IPS DF 6.9 (cell line): ENCODE data around the gene OSCP1.
"Not testable (repeated sequence)": the region's sequence is repeated elsewhere in the genome, so short reads cannot be mapped to it uniquely, and the experiment has no call there.

Source experiments
- DNase-seq: peaks from one replicate; pipeline ENCODE4 v3.0.0-alpha.2; 2013; ENCODE audit warnings: low read depth, low spot score
- H3K27ac ChIP-seq: one replicate; pipeline ENCODE4 v1.5.1; 2013; ENCODE audit warnings: low read length, control low read depth
- H3K27me3 ChIP-seq: 2 replicates; pipeline ENCODE4 v1.6.1; 2013; ENCODE audit warnings: mild to moderate bottlenecking, low read length; ENCODE audit not compliant: control insufficient read depth, insufficient read depth
- H3K36me3 ChIP-seq: 2 replicates; pipeline ENCODE4 v1.6.1; 2013; ENCODE audit warnings: low read length; ENCODE audit not compliant: control insufficient read depth, insufficient read depth
- H3K4me1 ChIP-seq: 2 replicates; pipeline ENCODE4 v1.6.1; 2013; ENCODE audit warnings: low read length; ENCODE audit not compliant: control insufficient read depth, insufficient read depth
- H3K4me3 ChIP-seq: 2 replicates; pipeline ENCODE4 v1.5.1; 2013; ENCODE audit warnings: mild to moderate bottlenecking, low read length
- H3K9me3 ChIP-seq: 2 replicates; pipeline ENCODE4 v1.6.1; 2013; ENCODE audit warnings: low read length, inconsistent platforms; ENCODE audit not compliant: control insufficient read depth, insufficient read depth
- WGBS: extraction: QIAGEN DNeasy Blood & Tissue Kit; methylation state at CpG from one replicate; pipeline ENCODE4 v1.1.7; 2013; ENCODE audit warnings: mixed read lengths, missing lambda C conversion rate; ENCODE audit not compliant: insufficient read length, insufficient coverage; 5-methylcytosine and 5-hydroxymethylcytosine counted together

Gene OSCP1

GRCh38 chr1:36484099-36484498, 33.8 kb upstream of the OSCP1 start:
- Histone ChIP-seq H3K4me3 (no peak overlapping the region), H3K27ac (no peak overlapping the region), H3K9me3 (no peaks in the 10 kb centered on the region), H3K4me1 (no peaks in the 10 kb centered on the region), H3K27me3 (no peaks in the 10 kb centered on the region), H3K36me3 (no peaks in the 10 kb centered on the region)
- no peak for DNase-seq
- WGBS: no CpG with 5 or more reads among the region's 2 CpGs

- no CpG with 5 or more reads among the region's 13 CpGs for WGBS
- Histone ChIP-seq H3K27ac (no peak within 1 kb of the TSS), H3K4me1 (no peaks in the 10 kb centered on the region), H3K36me3 (no peaks in the 10 kb centered on the region), H3K9me3 (no peaks in the 10 kb centered on the region), H3K4me3 (no peak within 1 kb of the TSS), H3K27me3 (no peaks in the 10 kb centered on the region)
- DNase-seq: no peak
Measured at GRCh38 chr1:36482724-36483388, 32.6 kb upstream of the OSCP1 start, which contains the start of gene CSF3R. Gene CSF3R (minus strand): TSS chr1:36482913. CDS start chr1:36479496, 3,417 bp downstream.

- 100% methylated on average over 3 of the region's 26 CpGs for WGBS
- Histone ChIP-seq H3K27me3 (no peaks in the 10 kb centered on the region), H3K4me1 (no peaks in the 10 kb centered on the region), H3K9me3 (no peaks in the 10 kb centered on the region), H3K4me3 (no peak overlapping the region), H3K36me3 (no peaks in the 10 kb centered on the region), H3K27ac (no peak overlapping the region)
- no peak for DNase-seq
Measured at GRCh38 chr1:36481771-36482723, 31.8 kb upstream of the OSCP1 start.

GRCh38 chr1:36481091-36481490, 30.8 kb upstream of the OSCP1 start:
- no CpG with 5 or more reads among the region's 6 CpGs for WGBS
- no peak overlapping the region for H3K4me3 ChIP-seq
- no peaks in the 10 kb centered on the region for H3K9me3 ChIP-seq
- H3K4me1 ChIP-seq: no peaks in the 10 kb centered on the region
- no peaks in the 10 kb centered on the region for H3K27me3 ChIP-seq
- no peak for DNase-seq
- H3K27ac ChIP-seq: no peak overlapping the region
- no peaks in the 10 kb centered on the region for H3K36me3 ChIP-seq

GRCh38 chr1:36480161-36480560, 29.9 kb upstream of the OSCP1 start:
- H3K36me3 ChIP-seq: no peaks in the 10 kb centered on the region
- H3K4me1 ChIP-seq: no peaks in the 10 kb centered on the region
- no peaks in the 10 kb centered on the region for H3K27me3 ChIP-seq
- no peak for DNase-seq
- H3K9me3 ChIP-seq: no peaks in the 10 kb centered on the region
- H3K27ac ChIP-seq: no peak overlapping the region
- no peak overlapping the region for H3K4me3 ChIP-seq
- no CpG with 5 or more reads among the region's 2 CpGs for WGBS

GRCh38 chr1:36479505-36480051, 29.3 kb upstream of the OSCP1 start:
- Histone ChIP-seq H3K27ac (no peak overlapping the region), H3K9me3 (no peaks in the 10 kb centered on the region), H3K36me3 (no peaks in the 10 kb centered on the region), H3K27me3 (no peaks in the 10 kb centered on the region), H3K4me3 (no peak overlapping the region), H3K4me1 (no peaks in the 10 kb centered on the region)
- WGBS: no CpG with 5 or more reads among the region's 2 CpGs
- DNase-seq: no peak

GRCh38 chr1:36477615-36478014, 27.4 kb upstream of the OSCP1 start:
- H3K27me3 ChIP-seq, DNase-seq, H3K9me3 ChIP-seq, H3K36me3 ChIP-seq, H3K27ac ChIP-seq, H3K4me3 ChIP-seq, H3K4me1 ChIP-seq: not testable (repeated sequence)
- no CpG with 5 or more reads among the region's 13 CpGs for WGBS

- no peaks in the 10 kb centered on the region for H3K4me1 ChIP-seq
- H3K4me3 ChIP-seq: no peak overlapping the region
- H3K27ac ChIP-seq: no peak overlapping the region
- no CpG with 5 or more reads among the region's 5 CpGs for WGBS
- H3K9me3 ChIP-seq: no peaks in the 10 kb centered on the region
- no peak for DNase-seq
- H3K36me3 ChIP-seq: no peaks in the 10 kb centered on the region
- H3K27me3 ChIP-seq: no peaks in the 10 kb centered on the region
Measured at GRCh38 chr1:36476945-36477344, 26.7 kb upstream of the OSCP1 start.

GRCh38 chr1:36475910-36476604, 25.8 kb upstream of the OSCP1 start:
- no CpG with 5 or more reads among the region's 7 CpGs for WGBS
- Histone ChIP-seq H3K9me3 (no peaks in the 10 kb centered on the region), H3K36me3 (no peaks in the 10 kb centered on the region), H3K27me3 (no peaks in the 10 kb centered on the region), H3K27ac (no peak overlapping the region), H3K4me3 (no peak overlapping the region), H3K4me1 (no peaks in the 10 kb centered on the region)
- DNase-seq: no peak

GRCh38 chr1:36475341-36475740, 25.1 kb upstream of the OSCP1 start:
- no CpG with 5 or more reads among the region's 9 CpGs for WGBS
- no peaks in the 10 kb centered on the region for H3K4me1 ChIP-seq
- H3K9me3 ChIP-seq: no peaks in the 10 kb centered on the region
- H3K27ac ChIP-seq: no peak overlapping the region
- no peak overlapping the region for H3K4me3 ChIP-seq
- no peaks in the 10 kb centered on the region for H3K36me3 ChIP-seq
- no peaks in the 10 kb centered on the region for H3K27me3 ChIP-seq
- DNase-seq: no peak
